Vagina (tissue), 2 donors: ENCODE data around the gene C12orf60.

Experiments
- CTCF ChIP-seq, 3 experiments: fragments of 450-650 bp in 2 of 3; fragments of 200-600 bp in 1 of 3; sonication (generic) in 1 of 3; IDR thresholded peaks; one replicate each; pipeline ENCODE4 v1.5.1; 2017 to 2019; ENCODE audit warnings: antibody characterized with exemption in 3 of 3, mild to moderate bottlenecking in 2 of 3, moderate library complexity in 2 of 3
- POLR2A ChIP-seq, 2 donors: fragments of 450-650 bp; IDR thresholded peaks; one replicate each; pipeline ENCODE4 v1.6.1; 2017; ENCODE audit warnings: antibody characterized with exemption in 2 of 2, mild to moderate bottlenecking in 2 of 2, moderate library complexity in 2 of 2
- POLR2AphosphoS5 ChIP-seq, 2 donors: sonication (generic); formaldehyde crosslinking; IDR thresholded peaks; one replicate each; pipeline ENCODE4 v1.9.0; 2017; ENCODE audit warnings: antibody characterized with exemption in 2 of 2, mild to moderate bottlenecking in 2 of 2, low read depth in 1 of 2; ENCODE audit not compliant: insufficient read depth in 1 of 2

- TF ChIP-seq CTCF (IDR thresholded peaks at IDR 0.05) (no peak), POLR2A (IDR thresholded peaks at IDR 0.05) (no peak), POLR2AphosphoS5 (IDR thresholded peaks at IDR 0.05; ENCODE audit: insufficient read depth in 1 of 2, low read depth in 1 of 2) (no peak)
Observed at GRCh38 chr12:14769466-14769968, 34.0 kb upstream of the C12orf60 start.
